ENCODE measurements around the gene PIGR.

GRCh38 chr1:206965781-206966180, 19.5 kb upstream of the PIGR start:
- no peak for TF ChIP-seq EZH2 (IDR thresholded peaks at IDR 0.05; ENCODE audit: low read length)
- TF ChIP-seq CTCF (optimal IDR thresholded peaks at IDR 0.05 in 1 of 3, IDR thresholded peaks at IDR 0.05 in 1 of 3, conservative IDR thresholded peaks at IDR 0.05 in 1 of 3; ENCODE audit: extremely low read depth in 1 of 3, insufficient read depth in 2 of 3, low read length in 3 of 3): no peak

All from keratinocyte (primary cell).